ENCODE data around the gene EFL1.

- TF ChIP-seq CTCF (IDR thresholded peaks at IDR 0.05): no peak
- no peak for TF ChIP-seq POLR2A (IDR thresholded peaks at IDR 0.05)
Measured at GRCh38 chr15:82300883-82301282, 38.3 kb upstream of the EFL1 start.

Data from right lobe of liver (tissue), 4 donors.